ENCODE results near the gene COL7A1.
A peak's percentile ranks its signal among the peaks of the same experiment; 100 is the strongest.
"Not testable (repeated sequence)": the region's sequence is repeated elsewhere in the genome, so short reads cannot be mapped to it uniquely, and the experiment has no call there.

COL7A1 gene

GRCh38 chr3:48543271-48543866, 51.8 kb downstream of the COL7A1 start:
- no peak for DNase-seq (ENCODE audit: low read depth)

- DNase-seq (ENCODE audit: low read depth) = no peak
Measured at GRCh38 chr3:48538451-48538850, 56.7 kb downstream of the COL7A1 start.

GRCh38 chr3:48536785-48537184, 58.3 kb downstream of the COL7A1 start:
- no peak for DNase-seq (ENCODE audit: low read depth)

GRCh38 chr3:48536116-48536515, 59.0 kb downstream of the COL7A1 start:
- no peak for DNase-seq (ENCODE audit: low read depth)

GRCh38 chr3:48535578-48535977, 59.6 kb downstream of the COL7A1 start:
- no peak for DNase-seq (ENCODE audit: low read depth)

- DNase-seq (ENCODE audit: low read depth) = no peak
Measured at GRCh38 chr3:48532977-48533337, 62.2 kb downstream of the COL7A1 start.

- DNase-seq (ENCODE audit: low read depth) = no peak
Measured at GRCh38 chr3:48532271-48532976, 62.7 kb downstream of the COL7A1 start.

- DNase-seq (ENCODE audit: low read depth) = not testable (repeated sequence)
Measured at GRCh38 chr3:48530701-48531100, 64.4 kb downstream of the COL7A1 start.

GRCh38 chr3:48528754-48529153, 66.4 kb downstream of the COL7A1 start:
- DNase-seq (ENCODE audit: low read depth) = peak; percentile 22

- no peak for DNase-seq (ENCODE audit: low read depth)
Measured at GRCh38 chr3:48528048-48528447, 67.1 kb downstream of the COL7A1 start.

- no peak for DNase-seq (ENCODE audit: low read depth)
Measured at GRCh38 chr3:48524970-48525369, 70.2 kb downstream of the COL7A1 start.

- no peak for DNase-seq (ENCODE audit: low read depth)
Measured at GRCh38 chr3:48521635-48522034, 73.5 kb downstream of the COL7A1 start.

GRCh38 chr3:48519277-48519643, 75.9 kb downstream of the COL7A1 start:
- no peak for DNase-seq (ENCODE audit: low read depth)

GRCh38 chr3:48518638-48519276, 76.4 kb downstream of the COL7A1 start:
- DNase-seq (ENCODE audit: low read depth) = no peak

GRCh38 chr3:48518069-48518468, 77.1 kb downstream of the COL7A1 start:
- DNase-seq (ENCODE audit: low read depth) = no peak

- no peak for DNase-seq (ENCODE audit: low read depth)
Measured at GRCh38 chr3:48516571-48516970, 78.6 kb downstream of the COL7A1 start.

- no peak for DNase-seq (ENCODE audit: low read depth)
Measured at GRCh38 chr3:48514431-48515227, 80.5 kb downstream of the COL7A1 start.
